HS-27A (cell line): ENCODE measurements around the gene MYOCD.
"Not testable (repeated sequence)": the region's sequence is repeated elsewhere in the genome, so short reads cannot be mapped to it uniquely, and the experiment has no call there.

ENCODE experiments used
- DNase-seq: peaks from one replicate; pipeline ENCODE4 v3.0.0-alpha.2; 2012; ENCODE audit warnings: low read depth, missing footprints

The MYOCD gene, protein sequence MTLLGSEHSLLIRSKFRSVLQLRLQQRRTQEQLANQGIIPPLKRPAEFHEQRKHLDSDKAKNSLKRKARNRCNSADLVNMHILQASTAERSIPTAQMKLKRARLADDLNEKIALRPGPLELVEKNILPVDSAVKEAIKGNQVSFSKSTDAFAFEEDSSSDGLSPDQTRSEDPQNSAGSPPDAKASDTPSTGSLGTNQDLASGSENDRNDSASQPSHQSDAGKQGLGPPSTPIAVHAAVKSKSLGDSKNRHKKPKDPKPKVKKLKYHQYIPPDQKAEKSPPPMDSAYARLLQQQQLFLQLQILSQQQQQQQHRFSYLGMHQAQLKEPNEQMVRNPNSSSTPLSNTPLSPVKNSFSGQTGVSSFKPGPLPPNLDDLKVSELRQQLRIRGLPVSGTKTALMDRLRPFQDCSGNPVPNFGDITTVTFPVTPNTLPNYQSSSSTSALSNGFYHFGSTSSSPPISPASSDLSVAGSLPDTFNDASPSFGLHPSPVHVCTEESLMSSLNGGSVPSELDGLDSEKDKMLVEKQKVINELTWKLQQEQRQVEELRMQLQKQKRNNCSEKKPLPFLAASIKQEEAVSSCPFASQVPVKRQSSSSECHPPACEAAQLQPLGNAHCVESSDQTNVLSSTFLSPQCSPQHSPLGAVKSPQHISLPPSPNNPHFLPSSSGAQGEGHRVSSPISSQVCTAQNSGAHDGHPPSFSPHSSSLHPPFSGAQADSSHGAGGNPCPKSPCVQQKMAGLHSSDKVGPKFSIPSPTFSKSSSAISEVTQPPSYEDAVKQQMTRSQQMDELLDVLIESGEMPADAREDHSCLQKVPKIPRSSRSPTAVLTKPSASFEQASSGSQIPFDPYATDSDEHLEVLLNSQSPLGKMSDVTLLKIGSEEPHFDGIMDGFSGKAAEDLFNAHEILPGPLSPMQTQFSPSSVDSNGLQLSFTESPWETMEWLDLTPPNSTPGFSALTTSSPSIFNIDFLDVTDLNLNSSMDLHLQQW

DNA sequence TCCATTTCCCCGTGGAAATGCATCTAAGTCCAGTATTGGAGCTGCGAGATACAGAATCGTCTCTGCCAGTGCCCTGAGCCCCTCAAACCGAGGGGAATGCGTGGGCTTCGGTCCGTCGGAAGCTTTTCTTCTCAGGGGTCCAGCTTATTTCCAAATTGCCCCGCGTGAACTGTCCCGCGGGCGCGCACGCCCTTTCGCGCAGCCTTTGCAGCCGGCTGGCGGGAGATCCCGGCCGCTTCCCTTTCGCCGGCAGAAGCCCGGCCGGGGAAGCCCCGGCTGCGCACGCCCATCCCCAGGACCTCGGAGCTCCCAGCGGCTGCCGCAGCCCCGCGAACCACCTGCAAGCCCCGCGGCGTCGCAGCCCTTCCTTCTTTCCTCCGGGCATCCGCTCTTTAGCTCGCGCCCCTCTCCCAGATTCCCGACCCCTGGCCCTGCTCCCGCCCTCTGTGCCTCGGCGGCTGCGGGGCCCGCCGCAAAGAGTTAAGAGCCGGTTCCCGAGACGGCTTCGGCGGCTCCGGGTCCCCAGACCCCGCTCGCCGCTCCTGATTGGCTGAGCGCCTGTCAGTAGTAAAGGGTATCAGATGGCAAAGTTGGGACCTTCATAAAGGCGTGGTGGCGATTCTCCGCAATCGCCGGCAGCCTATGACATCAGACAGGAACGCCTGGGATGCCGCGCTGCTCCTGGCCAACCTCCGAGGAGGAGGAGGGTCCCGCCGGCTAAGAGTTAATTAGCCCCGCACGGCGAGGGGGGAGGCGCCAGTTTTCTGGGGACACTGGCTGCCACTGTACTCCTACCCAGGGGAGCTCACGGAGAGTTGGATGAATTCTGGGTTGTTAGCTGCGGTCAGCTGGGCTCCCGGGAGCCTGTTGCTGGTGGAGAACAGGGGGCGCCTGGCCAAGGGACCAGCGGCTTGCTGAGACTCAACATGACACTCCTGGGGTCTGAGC is at the start of gene MYOCD:
MYOCD (plus strand) TSS at position 628 of the 948 bp plus-strand sequence; CDS start at position 927, 299 bp downstream.
- no peak for DNase-seq

DNA sequence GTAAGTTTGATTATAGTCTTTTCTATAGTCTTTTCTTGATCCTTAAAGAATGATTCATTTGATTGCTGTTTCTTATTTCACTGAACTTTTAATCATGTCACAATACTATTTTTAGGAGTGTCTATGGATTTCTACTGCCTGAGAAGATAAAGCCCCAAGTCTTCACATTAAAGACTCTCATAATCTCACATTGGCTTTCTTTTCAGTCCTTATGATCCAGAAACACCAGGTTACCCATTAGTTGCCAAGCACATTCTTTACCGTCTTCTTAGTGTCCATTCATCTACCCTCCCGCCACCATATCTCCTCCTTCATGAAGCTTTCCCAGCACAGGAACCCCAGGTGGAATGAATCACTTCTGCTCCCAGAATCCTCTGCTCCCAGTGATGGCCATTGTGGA is 49.5 kb upstream of the MYOCD start:
- DNase-seq, result no peak

DNA sequence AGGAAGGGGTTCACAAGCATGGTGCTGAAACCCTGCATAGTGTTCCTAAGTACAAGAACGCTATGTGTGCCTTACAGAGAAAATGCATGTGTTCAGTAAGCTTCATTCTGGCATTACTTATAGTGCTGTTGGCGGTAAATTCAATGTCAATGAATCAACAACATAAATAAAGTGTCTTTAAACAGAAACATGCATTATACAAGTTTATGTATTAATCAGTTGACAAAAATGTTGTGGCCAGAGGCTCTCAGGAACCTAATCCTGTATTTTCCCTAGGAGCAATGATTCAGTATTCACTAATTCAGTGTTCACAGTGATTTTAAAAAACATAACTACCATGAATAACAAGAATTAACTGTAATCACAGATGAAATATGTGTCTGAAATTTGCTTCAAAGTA is 47.1 kb upstream of the MYOCD start:
- no peak for DNase-seq

DNA sequence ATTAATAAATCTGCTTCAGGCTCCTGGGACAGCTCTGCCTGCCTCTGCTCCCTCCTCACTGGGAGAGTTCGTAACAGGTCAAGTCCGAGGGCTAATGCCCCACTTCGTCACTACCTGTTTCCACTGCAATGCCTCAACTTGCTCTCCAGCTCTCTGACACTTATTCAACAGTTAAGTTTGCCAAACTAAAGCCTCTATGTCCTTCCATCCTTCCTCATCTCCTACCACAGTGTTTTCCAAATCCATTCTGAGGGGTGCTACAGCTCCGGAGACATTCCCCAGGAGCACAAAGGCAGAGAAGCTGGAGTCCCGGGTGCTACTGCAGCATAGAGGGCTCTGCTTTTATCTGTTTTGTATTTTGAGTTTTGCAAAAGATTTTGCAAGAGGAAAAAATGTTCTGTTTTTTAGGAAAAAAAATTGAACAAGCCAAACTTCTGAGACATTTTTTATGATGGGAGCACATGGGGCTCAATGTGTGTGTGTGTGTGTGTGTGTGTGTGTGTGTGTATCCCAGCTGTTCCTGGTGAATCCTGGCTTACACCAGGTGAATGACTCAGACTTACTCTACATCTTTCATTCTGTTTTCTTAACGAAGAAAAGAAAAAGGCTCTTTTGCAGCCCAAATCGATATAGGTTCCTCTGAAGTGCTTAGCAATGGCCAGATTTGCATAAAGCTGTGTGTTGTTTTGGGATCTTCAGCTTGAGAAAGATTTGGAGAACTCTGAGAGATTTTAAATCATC is 46.1 kb upstream of the MYOCD start:
- DNase-seq, result no peak

DNA sequence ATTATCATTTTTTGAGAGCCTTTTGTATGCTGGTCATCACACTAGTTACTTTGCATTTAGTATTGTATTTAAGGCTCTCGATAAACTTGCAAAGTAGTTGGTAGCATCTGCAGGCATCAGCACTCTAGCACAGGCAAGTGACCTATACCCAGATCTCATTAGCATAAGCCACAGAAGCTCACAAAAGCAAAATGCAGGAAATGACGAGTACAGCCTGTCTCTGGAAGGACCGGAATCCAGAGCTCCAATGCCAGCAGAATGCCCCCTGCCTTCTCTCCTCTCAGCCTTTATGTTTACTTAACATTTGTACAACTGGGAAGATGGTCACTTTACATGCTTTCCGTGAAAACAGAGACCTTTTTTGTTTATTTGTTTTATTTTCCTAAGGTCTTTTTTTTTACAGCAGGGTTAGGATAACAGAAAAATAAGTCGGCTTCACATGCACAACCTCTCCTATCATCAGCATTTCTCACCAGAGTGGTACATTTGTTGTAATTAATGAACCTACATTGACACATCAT is 45.4 kb upstream of the MYOCD start:
- DNase-seq, result no peak

DNA sequence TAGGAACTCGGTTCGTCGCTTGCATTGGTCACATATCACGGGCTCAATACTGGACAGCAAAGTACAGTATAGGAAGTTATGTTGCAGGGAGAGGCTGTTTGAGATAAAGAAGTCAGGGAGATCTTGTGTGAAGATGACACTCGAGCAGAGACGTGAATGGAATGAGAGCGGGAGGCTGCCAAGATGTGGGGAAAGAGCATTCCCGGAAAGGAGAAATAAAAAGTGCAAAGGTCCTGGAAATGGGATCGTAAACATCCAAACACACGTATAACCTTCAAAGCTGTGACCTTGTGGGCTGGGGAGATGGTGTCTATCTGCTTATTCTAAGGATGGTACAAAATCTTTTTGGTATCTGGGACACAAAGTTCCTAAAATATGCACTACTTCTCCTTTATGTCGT is 43.0 kb upstream of the MYOCD start:
- no peak for DNase-seq

DNA sequence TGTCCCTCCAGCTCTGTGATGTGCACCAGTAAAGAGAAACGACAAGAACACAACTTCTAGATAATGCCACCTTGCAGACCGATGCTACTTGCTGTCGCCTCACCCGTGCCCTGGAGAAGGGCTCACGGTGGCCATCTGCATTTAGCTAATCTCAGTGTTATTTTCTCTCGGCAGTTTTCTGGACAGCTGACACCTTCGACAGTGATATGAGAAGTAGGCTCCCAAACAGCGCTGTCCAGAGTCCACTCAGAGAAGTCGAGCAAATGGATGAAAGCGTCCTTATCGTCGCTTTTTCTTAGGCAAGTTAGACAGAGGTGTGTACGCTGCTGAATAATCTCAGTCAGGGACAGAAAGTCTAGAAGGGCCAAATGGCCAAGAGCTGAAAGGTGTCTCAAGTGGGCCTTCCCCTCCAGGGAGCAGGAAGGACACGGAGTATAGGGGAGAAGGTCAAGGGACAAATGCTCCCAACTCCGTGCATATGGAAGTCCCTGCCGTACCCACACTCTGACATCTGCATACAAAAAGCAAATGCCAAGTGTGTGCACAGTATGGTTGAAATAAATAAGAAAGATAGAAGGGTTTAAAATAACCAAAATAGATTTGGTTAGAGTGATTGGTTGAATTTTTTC is 42.4 kb upstream of the MYOCD start:
- DNase-seq, result no peak

DNA sequence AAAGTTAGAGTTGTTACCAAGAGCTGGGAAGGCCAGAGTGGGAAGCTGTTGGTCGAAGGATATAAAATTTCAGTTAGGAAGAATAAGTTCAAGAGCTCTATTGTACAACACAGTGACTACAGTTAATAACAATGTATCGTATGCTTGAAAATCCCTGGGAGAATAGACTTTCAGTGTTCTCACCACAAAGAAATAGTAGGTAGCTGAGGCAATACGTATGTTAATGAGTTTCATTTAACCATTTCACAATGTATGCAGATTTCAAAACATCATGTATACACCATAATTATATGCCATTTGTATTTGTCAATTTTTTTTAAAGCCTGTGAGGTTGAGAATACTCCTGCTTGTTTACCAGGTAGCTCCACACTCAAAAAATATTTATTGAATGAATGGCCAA is 41.5 kb upstream of the MYOCD start:
- DNase-seq, result no peak

DNA sequence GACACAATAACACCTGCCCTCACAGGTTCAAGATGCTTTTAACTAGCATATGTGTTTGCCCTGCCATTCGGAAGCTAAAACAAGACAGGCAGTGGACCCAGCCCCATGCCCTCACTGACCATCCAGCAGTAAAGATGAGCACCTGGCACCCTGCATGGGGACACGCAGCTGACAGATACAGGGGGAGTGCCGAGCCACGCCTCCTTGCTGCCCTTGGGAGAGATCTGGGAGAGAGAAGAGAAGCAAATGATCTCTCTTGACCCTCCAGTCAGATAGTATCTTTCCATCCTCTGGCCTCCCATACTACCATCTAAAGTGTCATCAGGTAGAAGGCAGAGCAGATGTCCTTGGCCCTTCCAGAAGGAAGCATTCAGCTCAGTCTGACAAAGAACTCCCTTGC is 40.6 kb upstream of the MYOCD start:
- DNase-seq, result no peak

DNA sequence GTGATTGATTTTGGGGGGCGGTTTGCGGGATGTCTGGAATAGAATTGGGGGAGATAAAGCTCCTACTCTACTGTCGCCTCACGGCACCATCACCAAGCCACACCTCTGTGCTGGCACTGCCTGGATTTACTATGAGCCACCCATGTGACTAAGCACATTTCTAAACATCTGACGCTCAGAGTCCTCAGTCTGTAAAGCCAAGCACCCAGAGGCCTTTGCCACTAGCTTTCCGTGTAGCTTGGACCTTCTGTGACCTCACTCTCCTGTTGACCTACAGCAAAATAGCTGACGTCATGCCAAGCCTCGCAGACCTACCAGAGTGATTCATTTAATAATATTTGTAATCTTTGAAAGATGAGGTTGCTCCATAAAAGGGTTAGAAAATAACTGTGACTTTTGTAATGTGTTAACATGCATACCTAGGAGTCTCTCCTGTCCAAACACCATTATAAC is 38.5 kb upstream of the MYOCD start:
- no peak for DNase-seq

DNA sequence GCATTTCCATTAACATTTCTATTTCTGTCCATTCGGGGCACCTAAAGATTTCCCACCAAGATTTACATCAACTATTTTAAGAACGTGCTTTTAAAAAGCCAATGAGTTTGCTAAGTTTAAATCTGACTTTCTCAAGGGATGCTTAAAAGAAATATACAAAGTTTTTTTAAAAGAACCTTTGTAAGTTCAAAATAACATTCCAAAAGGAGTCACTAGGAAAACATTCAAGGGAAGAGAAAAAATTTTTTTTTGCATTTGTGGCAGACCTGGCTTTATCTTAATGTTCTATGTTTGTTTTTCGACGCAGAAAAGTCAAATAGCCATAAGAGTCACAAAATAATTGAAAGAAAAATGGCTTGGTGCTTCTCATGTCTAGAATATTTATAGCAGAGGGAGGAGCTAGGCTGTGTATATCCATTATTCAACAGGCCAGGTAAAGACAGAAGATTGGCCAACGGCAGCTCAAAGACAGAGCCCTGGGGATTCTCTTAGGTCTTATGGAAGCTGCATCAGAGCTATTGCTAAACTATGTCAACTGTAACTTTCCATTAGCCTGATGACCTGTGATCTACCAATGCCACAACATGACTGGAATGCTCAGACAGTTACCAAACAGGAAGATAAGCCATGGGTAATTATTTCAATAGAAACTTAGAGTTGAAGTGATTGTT is 37.8 kb upstream of the MYOCD start:
- no peak for DNase-seq

DNA sequence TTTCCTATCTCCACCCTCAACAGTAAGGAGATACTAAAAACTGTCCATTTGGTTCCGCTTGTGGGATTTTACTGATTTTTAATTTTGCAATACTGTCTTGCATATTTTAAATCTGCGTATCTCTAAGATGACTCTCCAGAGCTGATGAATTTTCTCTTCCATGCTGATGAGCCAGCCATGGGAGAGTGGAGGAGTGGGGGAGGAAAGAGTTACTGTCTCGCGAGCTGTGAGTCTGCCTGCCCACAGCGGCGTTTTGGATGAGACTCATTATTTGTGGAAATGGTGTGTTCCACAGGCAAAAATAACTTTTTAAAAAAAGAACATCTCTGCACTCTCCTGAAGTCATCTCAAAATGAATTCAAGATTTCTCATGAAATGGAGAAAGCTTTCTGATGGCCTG is 34.6 kb upstream of the MYOCD start:
- no peak for DNase-seq

DNA sequence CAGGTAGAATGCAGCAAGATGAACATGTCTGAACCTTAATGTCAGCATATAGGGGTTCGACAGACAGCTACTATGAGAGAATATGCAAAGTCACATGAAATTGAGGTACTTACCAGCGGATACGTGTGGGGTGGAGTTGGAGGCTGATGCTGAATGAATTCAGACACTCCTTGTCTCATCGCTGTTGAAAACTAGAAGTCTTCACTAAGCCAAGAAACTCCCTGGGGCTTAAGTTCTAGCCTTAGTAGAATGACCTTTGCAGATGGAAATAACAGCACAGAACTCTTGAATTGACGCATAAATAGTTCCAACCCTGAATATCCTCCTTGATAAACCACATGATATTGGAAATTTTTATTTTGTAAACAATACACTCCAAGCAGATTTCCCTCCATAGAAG is 32.9 kb upstream of the MYOCD start:
- DNase-seq, result no peak

DNA sequence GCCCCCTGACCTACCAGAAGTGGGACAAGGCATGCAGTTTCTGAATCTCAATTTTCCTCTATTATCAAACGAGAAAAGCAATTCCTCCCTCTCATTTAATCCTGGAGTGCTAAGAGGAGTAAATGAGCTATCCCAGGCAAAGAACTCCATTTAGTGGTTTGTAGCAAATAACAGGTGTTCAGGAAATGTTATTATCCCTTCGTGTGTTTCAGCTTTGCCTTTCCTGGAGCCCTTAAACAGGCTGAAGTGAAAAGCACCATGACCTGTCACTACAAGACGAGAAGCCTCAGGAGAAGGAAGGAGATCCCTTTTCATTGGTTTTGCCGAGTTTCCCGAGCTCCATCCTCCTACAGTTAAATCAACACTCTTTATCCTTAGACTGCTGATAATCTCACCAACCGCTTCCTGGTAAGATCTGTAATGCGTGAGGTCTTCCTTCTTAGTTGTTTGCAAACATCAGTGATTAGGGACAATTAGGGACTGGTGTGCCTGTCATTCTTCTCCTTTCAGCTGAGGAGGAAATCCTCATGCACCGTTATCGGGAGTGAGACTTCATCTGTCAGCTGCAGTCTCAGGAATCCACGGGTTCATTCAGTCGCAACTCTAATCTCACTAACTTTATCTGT is 30.8 kb upstream of the MYOCD start:
- no peak for DNase-seq

DNA sequence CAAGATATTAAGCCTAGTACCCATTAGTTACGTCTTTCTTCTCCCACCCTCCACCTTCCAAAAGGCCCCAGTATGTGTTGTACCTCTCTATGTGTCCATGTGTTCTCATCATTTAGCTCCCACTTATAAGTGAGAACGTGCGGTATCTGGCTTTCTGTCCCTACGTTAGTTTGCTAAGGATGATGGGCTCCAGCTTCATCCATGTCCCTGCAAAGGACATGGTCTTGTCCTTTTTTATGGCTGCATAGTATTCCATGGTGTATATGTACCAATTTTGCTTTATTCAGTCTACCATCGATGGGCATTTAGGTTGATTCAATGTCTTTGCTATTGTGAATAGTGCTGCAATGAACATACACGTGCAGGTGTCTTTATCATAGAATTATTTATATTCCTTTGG is 29.7 kb upstream of the MYOCD start:
- DNase-seq, result not testable (repeated sequence)

DNA sequence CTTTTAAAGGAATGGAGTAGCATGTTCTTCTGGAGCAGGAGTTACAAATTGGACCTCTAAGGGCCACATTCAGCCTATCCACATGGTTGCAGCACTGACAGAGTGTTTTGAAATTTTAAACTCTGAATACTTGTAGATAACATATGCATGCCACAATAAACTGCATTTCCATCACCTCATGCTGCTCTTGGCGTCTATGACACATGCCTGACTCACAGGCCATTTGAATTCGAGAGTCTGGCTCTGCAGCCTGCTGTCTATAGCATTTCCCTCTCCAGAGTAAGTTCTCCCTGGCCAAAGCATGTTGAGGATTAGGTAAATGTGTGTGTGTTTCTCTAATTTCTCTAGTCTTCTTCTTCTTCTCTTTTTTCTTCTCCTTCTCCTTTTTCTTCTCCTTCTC is 28.7 kb upstream of the MYOCD start:
- no peak for DNase-seq

DNA sequence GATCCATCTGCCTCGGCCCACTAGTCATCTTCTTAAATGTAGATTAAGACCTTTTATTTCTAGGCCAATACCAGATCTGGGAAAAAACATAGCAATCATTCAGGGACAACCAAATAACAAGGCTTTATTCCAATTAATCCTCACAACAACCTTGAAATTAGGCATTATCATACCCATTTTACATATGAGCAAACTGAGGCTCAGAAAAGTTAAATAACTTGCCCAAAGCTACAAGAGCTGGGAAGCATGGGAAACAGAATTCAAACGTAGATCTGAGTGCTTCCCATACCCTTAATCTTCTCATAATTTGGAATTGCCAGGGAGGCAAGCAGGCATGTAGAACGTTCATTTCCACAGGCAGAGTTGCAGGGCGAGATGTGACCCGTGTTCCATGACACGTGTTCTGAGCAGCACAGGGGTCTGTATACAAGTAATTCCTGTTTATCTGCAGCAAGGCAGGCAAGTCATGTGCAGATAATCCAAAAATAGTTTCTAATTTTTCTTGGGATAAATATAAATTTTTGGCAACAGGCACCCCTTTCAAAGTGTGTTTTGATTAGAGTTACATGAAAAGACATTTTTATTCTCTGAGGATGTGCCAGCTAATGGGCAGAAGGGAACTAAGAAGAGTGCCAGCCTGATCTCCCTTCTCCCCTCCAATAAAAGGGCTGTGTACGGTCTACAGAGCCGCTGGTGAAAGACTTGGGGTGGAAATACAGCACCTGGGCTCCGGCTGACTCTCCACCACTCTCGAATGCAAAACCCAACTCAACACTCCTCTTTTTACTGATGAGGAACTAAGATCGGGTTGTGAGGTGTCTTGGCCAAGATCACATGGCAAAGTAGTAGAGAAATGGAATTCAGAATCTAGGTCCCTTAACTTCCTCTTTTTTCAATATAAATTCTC is 27.7 kb upstream of the MYOCD start:
- DNase-seq, result no peak

DNA sequence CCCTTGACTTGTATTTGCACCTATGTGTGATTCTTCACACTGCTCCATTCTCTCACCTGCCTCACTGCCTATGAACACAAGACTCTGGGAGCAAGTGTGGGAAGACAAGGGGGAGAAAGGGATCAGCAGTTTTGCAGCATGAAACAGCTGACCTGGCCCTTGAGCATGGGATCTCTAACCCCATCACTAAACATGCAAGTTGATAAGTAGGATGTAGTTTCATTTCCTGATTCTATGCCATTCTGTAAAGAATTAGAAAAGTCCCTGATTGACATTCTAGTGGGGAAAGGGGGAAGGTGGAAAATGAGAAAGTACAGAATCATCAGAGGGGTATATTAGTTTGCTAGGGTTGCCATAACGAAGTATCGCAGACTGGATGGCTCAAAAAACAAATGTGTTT is 25.3 kb upstream of the MYOCD start:
- DNase-seq, result no peak
